ENCODE data around the gene DPY19L1.
"Not testable (repeated sequence)": the region's sequence is repeated elsewhere in the genome, so short reads cannot be mapped to it uniquely, and the experiment has no call there.

The DPY19L1 gene

DNA sequence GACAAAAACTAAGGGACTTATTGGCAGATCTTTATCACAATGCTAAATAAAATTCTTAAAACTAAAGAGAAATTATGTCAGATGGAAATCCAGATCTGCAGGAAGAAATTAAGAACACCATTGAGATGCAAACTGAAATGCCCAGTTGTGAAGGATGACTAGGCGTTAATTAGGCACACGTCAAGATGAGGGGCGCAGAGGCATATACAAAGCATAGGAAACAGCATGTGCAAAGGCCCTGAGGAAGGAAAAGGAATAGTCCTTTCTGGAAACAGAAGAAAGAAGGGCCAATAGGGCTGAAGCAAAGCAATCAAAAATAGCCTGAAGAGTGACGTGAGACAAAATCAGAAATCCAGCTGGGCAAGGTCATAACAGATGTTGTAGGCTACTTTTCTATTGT, 53.1 kb downstream of the DPY19L1 start:
- DNase-seq = not testable (repeated sequence)

GRCh38 chr7:34982371-34983019, 54.8 kb downstream of the DPY19L1 start:
- no peak for DNase-seq

- DNase-seq = not testable (repeated sequence)
These were observed 58.2 kb downstream of the DPY19L1 start for GRCh38 chr7:34979124-34979523.

- no peak for DNase-seq
These were observed 63.9 kb downstream of the DPY19L1 start for GRCh38 chr7:34973400-34973760.

DNA sequence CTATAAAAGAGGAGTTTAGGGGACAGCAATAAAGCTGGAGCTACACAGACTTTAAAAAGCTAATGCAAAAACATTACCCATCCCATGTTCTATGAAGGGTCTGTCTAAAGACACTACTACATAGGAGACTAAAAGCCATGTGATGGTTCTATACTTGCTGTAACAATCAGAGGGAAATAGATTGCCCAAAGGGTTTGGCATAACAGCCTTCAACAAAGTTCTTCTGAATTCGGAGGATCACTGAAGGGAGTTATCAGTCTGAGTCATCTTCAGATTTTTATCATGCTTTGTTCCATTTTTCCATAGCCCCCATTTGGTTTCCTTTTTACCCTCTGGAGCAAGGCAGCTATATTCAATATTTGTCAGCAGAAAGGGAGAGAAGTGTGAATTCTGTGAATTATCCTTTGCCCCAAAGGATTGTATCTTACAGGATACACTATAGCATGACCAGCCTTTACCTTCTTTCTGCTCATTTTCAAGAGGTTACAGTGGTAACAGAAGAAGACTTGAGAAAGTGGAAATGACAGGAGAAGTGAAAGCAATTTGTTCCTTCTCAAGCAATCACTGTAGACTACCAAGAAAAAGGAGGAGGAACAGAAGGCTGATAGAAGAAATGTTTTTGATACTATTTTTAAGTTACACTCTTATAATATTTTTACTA, 64.4 kb downstream of the DPY19L1 start:
- DNase-seq = not testable (repeated sequence)

DNA sequence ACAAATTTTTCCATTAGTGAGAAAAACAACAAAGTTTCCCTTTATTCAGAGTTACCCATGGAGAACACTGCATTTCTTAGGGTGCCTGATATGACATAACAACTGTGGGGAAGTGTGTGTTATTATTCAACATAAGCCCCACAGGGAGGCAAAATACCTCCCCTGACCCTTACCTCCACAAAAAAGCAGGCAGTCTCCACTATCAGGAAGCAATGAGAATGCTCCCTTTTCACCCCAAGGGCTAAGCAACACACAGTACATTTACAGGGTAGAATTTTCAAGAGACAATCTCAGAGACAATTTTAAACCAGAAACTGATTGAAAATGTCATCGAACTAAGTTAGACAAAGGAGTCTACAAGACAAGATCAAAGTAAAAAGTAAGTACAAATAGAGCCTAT, 69.5 kb downstream of the DPY19L1 start:
- not testable (repeated sequence) for DNase-seq

DNA sequence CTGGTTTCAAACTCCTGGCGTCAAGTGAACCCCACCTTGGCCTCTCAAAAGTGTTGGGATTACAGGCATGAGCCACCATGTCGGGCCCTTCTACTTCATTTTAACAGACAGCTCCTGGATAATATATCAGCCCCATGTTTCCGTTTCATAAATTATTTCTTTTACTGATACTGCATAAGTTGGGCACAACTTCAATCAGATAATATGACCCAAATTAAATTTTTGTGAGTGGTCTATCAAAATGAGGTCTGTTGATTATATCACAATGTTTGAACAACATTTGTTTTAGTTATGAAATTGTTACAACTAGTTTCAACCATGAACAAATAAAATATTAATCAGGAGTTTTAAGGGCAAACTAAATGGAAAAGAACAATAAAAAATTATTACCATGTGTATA, 70.8 kb downstream of the DPY19L1 start:
- DNase-seq = not testable (repeated sequence)

DNA sequence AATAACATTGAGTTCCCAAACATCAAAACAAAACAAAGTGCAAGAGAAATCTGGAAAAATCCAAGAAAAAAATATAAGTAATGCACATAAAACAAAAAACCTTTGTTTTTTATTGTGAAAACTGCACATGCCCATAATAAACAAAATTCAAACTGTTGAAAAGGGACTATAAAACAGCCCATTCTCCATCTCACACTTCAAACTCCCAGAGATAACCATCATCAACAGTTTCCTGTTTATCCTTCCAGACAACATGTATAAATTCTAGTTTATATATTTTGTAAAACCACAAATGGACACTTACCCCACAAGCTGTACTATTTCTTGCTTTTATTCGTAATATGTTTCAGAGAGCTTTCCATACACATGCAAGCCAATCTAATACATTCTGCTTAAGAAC, 79.3 kb downstream of the DPY19L1 start:
- DNase-seq = no peak

GRCh38 chr7:34952822-34953221, 84.5 kb downstream of the DPY19L1 start:
- peak; percentile 6 for DNase-seq

DNA sequence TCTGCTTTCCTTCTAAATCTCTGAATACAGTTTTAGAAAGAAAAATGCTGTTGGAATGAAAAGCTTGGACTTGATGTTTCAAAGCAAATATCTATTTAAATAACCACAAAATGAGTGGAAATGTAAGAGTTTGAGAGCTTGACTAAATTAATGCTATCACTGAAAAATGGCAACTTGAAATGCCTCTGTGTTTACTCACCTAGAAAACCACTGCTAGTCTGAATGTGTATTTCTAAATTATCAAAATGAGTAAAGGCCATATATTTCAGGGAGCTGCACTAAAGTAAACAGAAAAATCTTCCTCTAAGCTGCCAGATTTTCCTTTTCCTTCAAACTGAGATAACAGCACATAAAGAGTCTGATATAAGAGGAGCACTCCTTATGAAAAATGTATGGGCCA, 87.9 kb downstream of the DPY19L1 start:
- no peak for DNase-seq

DNA sequence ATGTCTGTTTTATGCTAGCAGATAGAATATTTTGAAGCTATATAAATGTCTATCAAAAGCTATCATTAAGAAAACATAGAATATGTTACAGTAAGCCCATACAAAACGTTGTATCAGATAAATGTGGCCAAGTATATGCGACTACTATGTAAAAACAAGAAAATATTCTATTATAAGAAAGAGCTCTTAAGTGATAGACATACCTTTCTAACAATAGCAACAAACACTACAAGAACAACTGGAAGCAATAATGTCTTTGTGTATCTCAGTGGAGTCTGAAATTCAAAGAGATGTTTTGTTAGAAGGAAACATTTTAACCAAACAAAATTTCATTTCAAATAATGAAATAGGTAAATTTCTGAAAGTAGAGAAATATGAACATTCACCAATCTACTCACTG, 89.9 kb downstream of the DPY19L1 start:
- DNase-seq = not testable (repeated sequence)

GRCh38 chr7:34946486-34946885, 90.8 kb downstream of the DPY19L1 start:
- DNase-seq = no peak

GRCh38 chr7:34945894-34946477, 91.3 kb downstream of the DPY19L1 start:
- DNase-seq = not testable (repeated sequence)

- no peak for DNase-seq
These were observed 98.1 kb downstream of the DPY19L1 start for GRCh38 chr7:34939175-34939574.

DNA sequence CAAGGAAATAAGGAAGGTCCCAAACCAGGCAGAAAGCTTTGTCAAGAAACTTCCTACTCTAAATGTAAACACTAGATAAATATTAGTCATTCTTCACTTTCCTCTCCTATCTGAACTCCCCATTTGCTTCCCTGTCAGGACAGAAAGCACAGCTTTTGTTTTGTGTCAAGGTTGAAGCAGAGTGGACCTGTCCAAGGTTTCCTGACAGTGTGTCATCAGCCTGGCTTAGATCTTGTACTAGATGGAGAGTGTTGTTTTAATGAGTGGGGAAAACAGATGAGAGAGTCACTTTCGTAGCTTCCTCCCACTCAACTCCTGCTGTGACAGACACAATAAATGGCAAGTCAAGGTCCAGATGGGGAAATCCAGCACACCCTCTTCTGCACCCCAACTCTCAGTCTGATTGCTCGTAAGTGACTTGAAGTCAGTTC, 101.5 kb downstream of the DPY19L1 start:
- DNase-seq = not testable (repeated sequence)

GRCh38 chr7:34931739-34932138, 105.5 kb downstream of the DPY19L1 start:
- no peak for DNase-seq

- not testable (repeated sequence) for DNase-seq
These were observed 107.5 kb downstream of the DPY19L1 start for GRCh38 chr7:34929783-34930182.

- no peak for DNase-seq
These were observed 108.7 kb downstream of the DPY19L1 start for GRCh38 chr7:34928560-34928959.

- DNase-seq = peak; percentile 53
These were observed 109.2 kb downstream of the DPY19L1 start for GRCh38 chr7:34928052-34928451.

GRCh38 chr7:34920470-34920869, 116.8 kb downstream of the DPY19L1 start:
- not testable (repeated sequence) for DNase-seq

GRCh38 chr7:34919038-34919437, 118.2 kb downstream of the DPY19L1 start:
- not testable (repeated sequence) for DNase-seq

GRCh38 chr7:34918198-34918861, 119.0 kb downstream of the DPY19L1 start:
- DNase-seq = not testable (repeated sequence)

- not testable (repeated sequence) for DNase-seq
These were observed 119.8 kb downstream of the DPY19L1 start for GRCh38 chr7:34917515-34917914.

GRCh38 chr7:34916267-34916666, 121.0 kb downstream of the DPY19L1 start:
- DNase-seq = no peak

Measured in NCI-H69 (cell line).